Cardiac fibroblast (primary cell): Measurements from ENCODE around the gene MFN2.

ENCODE experiments used
- DNase-seq, 2 donors: peaks; one replicate each; pipeline versions ENCODE4 v3.0.0 to v3.0.0-alpha.2; 2010; ENCODE audit warnings: low read depth in 2 of 2
- H3K4me3 ChIP-seq, 2 donors: replicated peaks in 1 of 2; 1 replicate in 1 of 2; 2 replicates in 1 of 2; pipeline ENCODE4 v1.5.1; 2011; ENCODE audit warnings: low read depth in 2 of 2, low read length in 2 of 2, mild to moderate bottlenecking in 2 of 2, moderate library complexity in 1 of 2
- TF ChIP-seq, protein P1 (sequence below): IDR thresholded peaks from one replicate; pipeline ENCODE4 v1.5.1; 2011; ENCODE audit warnings: low read depth, mild to moderate bottlenecking, low read length, inconsistent platforms

MFN2 gene

DNA sequence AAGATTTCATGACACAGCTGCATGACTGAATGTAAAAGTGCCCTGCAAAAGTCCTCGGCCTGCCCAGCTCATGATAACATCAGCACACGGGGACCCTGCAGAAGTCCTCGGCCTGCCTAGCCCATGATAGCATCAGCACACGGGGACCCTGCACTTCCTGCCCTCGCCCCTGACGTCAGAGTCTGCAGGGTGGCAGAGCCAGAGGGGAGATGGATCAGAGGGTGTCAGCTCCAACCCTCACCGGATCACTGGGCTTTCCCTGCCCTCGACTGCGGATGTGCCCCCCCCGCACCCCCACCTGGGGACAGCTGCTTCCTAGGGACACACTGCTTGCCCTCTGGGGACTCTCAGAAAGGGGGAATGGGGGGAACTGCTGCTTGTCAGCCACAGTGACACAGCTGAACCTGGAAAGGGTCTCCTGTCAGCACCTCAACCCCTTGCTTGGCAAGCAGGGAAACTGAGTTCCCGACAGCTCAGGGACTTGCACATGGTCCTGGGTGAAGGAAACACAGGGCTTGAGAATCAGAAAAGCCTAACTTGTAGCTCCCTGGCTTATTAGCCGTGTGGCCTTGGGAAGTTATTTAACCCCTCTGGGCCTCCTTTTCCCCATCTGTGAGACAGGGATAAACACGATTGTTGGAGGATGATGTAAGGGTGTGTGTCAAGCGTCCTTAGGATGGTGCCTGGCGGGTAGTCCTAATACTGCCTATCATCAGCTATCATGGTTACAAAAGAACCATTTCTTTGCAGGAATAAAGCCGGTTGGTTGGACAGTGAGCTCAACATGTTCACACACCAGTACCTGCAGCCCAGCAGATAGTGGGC, 30.7 kb downstream of the MFN2 start:
- DNase-seq, result no peak
- TF ChIP-seq, protein P1, sequence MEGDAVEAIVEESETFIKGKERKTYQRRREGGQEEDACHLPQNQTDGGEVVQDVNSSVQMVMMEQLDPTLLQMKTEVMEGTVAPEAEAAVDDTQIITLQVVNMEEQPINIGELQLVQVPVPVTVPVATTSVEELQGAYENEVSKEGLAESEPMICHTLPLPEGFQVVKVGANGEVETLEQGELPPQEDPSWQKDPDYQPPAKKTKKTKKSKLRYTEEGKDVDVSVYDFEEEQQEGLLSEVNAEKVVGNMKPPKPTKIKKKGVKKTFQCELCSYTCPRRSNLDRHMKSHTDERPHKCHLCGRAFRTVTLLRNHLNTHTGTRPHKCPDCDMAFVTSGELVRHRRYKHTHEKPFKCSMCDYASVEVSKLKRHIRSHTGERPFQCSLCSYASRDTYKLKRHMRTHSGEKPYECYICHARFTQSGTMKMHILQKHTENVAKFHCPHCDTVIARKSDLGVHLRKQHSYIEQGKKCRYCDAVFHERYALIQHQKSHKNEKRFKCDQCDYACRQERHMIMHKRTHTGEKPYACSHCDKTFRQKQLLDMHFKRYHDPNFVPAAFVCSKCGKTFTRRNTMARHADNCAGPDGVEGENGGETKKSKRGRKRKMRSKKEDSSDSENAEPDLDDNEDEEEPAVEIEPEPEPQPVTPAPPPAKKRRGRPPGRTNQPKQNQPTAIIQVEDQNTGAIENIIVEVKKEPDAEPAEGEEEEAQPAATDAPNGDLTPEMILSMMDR, result no peak
- H3K4me3 ChIP-seq, result no peak overlapping the region

DNA sequence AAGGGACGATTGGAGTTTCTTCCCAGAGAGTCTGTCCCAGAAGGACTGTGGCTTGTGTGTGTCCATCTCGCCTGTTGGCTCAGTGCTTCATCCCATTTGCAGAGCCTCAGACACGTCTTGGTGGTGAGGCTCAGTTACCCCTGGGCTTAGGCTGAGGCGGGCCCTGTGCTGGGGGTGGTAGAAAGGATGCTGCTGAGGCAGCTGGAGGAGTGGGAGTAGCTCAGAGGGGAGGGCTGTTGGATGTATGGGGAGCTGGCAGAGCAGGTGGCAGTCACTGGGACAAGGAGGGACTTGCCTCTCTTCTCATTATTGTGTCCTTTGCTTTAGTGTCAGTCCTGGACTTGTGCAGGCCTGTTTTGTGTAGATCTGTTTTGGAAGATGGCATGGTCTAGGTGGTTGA, 31.8 kb downstream of the MFN2 start:
- no peak for DNase-seq
- no peak overlapping the region for H3K4me3 ChIP-seq
- TF ChIP-seq, protein P1, result no peak

DNA sequence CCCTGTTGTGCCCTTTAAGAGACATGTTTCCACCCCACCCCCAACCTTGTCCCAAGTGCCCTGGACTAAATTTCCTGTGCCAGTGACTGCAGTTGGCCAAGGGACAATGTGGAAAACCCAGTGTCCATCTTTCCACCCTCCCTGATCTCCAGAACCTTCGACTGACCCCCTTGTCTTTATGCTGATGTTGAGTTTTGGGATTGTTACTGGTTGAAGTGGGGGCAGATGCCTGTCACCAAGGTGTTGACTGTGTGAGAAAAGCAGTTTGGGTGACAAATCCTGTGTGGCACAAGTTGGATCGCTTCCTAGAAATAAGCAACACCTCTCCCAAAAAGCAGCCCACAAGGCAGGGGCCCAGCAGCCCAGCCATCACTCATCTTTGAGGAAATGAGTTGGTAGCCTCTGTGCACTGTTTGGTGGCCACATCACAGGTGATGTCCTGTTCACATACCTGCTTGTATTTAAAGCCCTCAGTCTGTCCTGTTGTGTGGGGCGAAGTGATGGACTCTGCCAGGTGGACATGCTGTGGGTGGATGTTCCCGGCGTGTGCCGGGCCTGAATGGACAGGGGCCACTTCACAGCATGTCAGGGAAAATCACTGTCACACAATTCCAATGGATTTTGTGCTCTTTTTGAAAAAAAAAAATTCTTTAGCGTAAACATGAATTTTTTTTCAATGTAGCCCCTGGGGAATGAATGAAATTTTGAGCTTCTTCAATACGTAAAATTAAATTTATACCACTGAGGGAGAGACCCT, 32.5 kb downstream of the MFN2 start:
- no peak overlapping the region for H3K4me3 ChIP-seq
- no peak for DNase-seq
- TF ChIP-seq, protein P1, result no peak

DNA sequence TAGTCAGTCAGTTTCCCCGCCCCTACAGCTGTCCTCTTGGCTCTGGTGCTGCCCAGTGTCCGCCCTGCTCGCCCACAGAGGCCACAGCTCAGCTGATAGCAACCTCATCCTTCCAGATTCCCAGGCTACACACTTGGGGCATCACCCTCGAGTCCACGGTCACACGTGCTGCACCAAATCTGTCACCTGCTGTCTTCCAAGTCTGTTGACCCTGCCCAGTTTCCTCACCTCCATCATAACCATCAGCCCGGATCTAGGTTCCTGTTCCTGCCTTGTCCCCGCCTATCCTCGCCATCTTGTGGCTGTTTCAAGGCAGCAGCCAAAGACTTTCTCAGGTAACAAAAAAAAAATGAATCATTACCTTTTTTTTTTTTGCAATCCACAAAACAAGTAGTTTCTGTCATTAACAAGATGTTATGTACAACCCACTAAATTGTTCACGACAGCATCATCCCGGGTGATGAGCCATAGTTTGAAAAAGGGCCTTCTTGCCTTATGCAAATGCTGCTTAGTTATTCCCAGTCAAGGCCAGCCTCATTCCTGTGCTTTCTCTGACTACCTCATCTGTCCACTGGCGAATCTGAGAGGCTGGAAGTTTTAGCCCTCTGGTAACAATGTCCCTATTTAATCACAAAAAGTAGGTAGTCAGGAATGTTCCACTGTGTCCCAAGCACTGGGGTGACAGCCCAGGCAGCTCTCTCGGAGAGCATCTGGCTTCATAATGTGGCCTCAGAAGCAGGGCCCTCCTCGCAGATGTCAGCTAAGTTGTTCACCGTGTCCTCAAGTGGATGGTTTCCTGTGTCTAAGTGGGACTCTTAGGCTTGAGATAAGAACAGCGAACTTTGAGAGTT, 34.1 kb downstream of the MFN2 start:
- H3K4me3 ChIP-seq, result no peak overlapping the region
- peak; percentile 27 to 64 for DNase-seq
- TF ChIP-seq, protein P1, result peak; percentile 20

DNA sequence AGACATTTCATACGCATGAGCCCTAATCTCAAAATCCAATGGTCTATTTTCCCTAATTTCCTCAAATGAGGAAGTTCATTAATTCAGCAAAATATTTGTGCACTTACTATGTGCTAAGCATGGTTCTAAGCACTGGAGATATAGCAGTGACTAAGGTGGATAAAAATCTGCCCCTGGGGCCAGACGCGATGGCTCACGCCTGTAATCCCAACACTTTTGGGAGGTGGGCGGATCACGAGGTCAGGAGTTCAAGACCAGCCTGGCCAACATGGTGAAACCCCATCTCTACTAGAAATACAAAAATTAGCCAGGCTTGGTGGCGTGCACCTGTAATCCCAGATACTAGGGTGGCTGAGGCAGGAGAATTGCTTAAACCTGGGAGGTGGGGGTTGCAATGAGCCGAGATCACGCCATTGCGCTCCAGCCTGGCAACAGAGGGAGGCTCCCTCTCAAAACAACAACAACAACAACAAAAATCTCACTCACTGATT, 34.8 kb downstream of the MFN2 start:
- TF ChIP-seq, protein P1, result no peak
- H3K4me3 ChIP-seq, result no peak overlapping the region
- peak in 1 of 2 donors; percentile 51 for DNase-seq

DNA sequence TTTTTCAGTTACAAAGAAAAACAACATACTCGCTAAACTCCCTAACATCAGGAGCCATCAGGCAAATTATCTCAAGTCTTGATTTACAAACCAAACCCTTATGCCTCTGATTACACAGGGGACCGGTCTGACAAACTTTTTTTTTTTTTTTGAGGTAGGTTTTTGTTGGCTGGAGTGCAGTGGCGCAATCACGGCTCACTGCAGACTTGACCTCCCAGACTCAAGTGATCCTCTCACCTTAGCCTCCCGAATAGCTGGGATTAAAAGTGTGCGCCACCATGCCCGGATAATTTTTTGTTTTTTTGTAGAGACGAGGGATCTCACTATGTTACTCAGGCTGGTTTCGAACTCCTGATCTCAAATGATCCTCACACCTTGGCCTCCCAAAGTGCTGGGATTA, 35.3 kb downstream of the MFN2 start:
- no peak overlapping the region for H3K4me3 ChIP-seq
- DNase-seq, result no peak
- TF ChIP-seq, protein P1, result no peak
